Panc1 (cell line): ENCODE results near the gene COL4A1. TPM values are rescaled to one million over a fixed set of nuclear protein-coding genes. Genes with fewer than 3 reads are reported as not detected.

Experiments used
- ATAC-seq: fragments of 200-7000 bp; cut with Tn5 transposase; 2 replicates; pipeline ENCODE4 v1.9.1; 2020; ENCODE audit warnings: mild to moderate bottlenecking, moderate library complexity
- BruUV-seq: library from RNA; stranded (reverse); fragments of 400-500 nt; replicated peaks from 2 replicates; lab custom pipeline; 2021; lab: Mats Ljungman, UMichigan
- CTCF ChIA-PET: fragments of 300-600 bp; sonication (Branson Sonifier 250); formaldehyde crosslinking; loops from one replicate; lab custom pipeline; 2022; ENCODE audit warnings: antibody characterized with exemption; lab: Charles Lee
- POLR2A ChIA-PET: fragments of 300-600 bp; sonication (Branson Sonifier 250); formaldehyde crosslinking; loops from one replicate; lab custom pipeline; 2022; ENCODE audit warnings: antibody characterized with exemption; lab: Charles Lee
- DNase-seq: peaks from one replicate; pipeline ENCODE4 v3.0.0-alpha.2; 2010; ENCODE audit warnings: low read depth, low spot score
- H3K27ac ChIP-seq: 2 replicates; pipeline ENCODE4 v1.5.1; 2011; ENCODE audit warnings: mild to moderate bottlenecking, low read length, inconsistent platforms
- H3K27me3 ChIP-seq: fragments of 200-500 bp; sonication (Bioruptor generic); 2 replicates; pipeline ENCODE4 v1.6.0; 2014; ENCODE audit warnings: low read length, inconsistent platforms; ENCODE audit not compliant: control insufficient read depth, insufficient read depth
- H3K36me3 ChIP-seq: fragments of 200-500 bp; sonication (Bioruptor generic); 2 replicates; pipeline ENCODE4 v1.5.1; 2014; ENCODE audit warnings: inconsistent platforms, mild to moderate bottlenecking, low read length, moderate library complexity; ENCODE audit not compliant: control insufficient read depth, insufficient read depth
- H3K4me1 ChIP-seq: 2 replicates; pipeline ENCODE4 v1.5.1; 2011; ENCODE audit warnings: inconsistent platforms, mild to moderate bottlenecking, low read length, moderate library complexity; ENCODE audit not compliant: control insufficient read depth, insufficient read depth
- H3K4me3 ChIP-seq, 2 experiments: 2 replicates each; pipeline ENCODE4 v1.5.1; 2011 to 2012; ENCODE audit warnings: low read depth in 2 of 2, low read length in 2 of 2, mild to moderate bottlenecking in 2 of 2, inconsistent platforms in 1 of 2, moderate library complexity in 1 of 2
- H3K9me3 ChIP-seq: fragments of 200-500 bp; sonication (Bioruptor generic); 2 replicates; pipeline ENCODE4 v1.5.1; 2014; ENCODE audit warnings: low read depth, mild to moderate bottlenecking, inconsistent platforms, low read length, moderate library complexity; ENCODE audit not compliant: control insufficient read depth, insufficient read depth
- CTCF ChIP-seq: fragments of 450-650 bp; IDR thresholded peaks from 2 replicates; pipeline ENCODE4 v1.5.1; 2017; ENCODE audit warnings: mild to moderate bottlenecking
- POLR2AphosphoS5 ChIP-seq: IDR thresholded peaks from 2 replicates; pipeline ENCODE4 v1.6.1; 2012; ENCODE audit warnings: mild to moderate bottlenecking, low read depth, low read length, moderate library complexity
- REST ChIP-seq, 2 experiments: IDR thresholded peaks; 2 replicates each; pipeline ENCODE4 v1.6.1; 2011 to 2012; ENCODE audit warnings: low read depth in 2 of 2, control low read depth in 1 of 2, low read length in 1 of 2, mild to moderate bottlenecking in 1 of 2, moderate library complexity in 1 of 2; ENCODE audit not compliant: insufficient read depth in 1 of 2
- SIN3A ChIP-seq: IDR thresholded peaks from 2 replicates; pipeline ENCODE4 v1.6.1; 2012; ENCODE audit warnings: low read depth, mild to moderate bottlenecking, low read length, moderate library complexity, borderline replicate concordance; ENCODE audit not compliant: insufficient read depth
- TCF7L2 ChIP-seq: IDR thresholded peaks from 2 replicates; pipeline ENCODE4 v1.6.1; 2011; ENCODE audit warnings: mild to moderate bottlenecking, low read depth, low read length, inconsistent platforms
- in situ Hi-C: cut with HindIII; loops from 2 replicates; pipeline ENCODE4 v1.10.0; 2016; ENCODE audit warnings: low sequenced_read_pairs, low pct_unique_long_range_greater_than_20kb
- intact Hi-C: fragments of 100-400 bp; cut with micrococcal nuclease; formaldehyde crosslinking; loops from one replicate; pipeline ENCODE4 v1.10.0; 2022; ENCODE audit not compliant: unreplicated experiment
- total RNA-seq: library from RNA; stranded (reverse); gene quantifications from one replicate; pipeline ENCODE4 v1.2.1, GENCODE V29; 2021; ENCODE audit not compliant: unreplicated experiment

Gene COL4A1
- total RNA-seq, 1 experiment from 2014 or later: 1.1 TPM

- no TSS peak for BruUV-seq
- no peaks in the 10 kb centered on the region for H3K4me1 ChIP-seq
- H3K27me3 ChIP-seq: no peaks in the 10 kb centered on the region
- no peaks in the 10 kb centered on the region for H3K36me3 ChIP-seq
- POLR2A ChIA-PET: no interaction called here
- no peak for ATAC-seq
- DNase-seq: no peak
- H3K9me3 ChIP-seq: no peaks in the 10 kb centered on the region
- no peak overlapping the region for H3K4me3 ChIP-seq
- in situ Hi-C loops: no loop called here
- no peak overlapping the region for H3K27ac ChIP-seq
- intact Hi-C loops: no loop called here
- CTCF ChIA-PET: no interaction called here
- no peak for TF ChIP-seq POLR2AphosphoS5
- TF ChIP-seq CTCF: no peak
- TF ChIP-seq TCF7L2: no peak
- no peak for TF ChIP-seq REST (IDR thresholded peaks at IDR 0.05; ENCODE audit: insufficient read depth in 1 of 2, low read depth in 2 of 2, low read length in 1 of 2)
- no peak for TF ChIP-seq SIN3A
Observed at GRCh38 chr13:110324026-110324749, 17.2 kb upstream of the COL4A1 start.

GRCh38 chr13:110323172-110323891 lies 16.4 kb upstream of the COL4A1 start:
- H3K36me3 ChIP-seq: no peaks in the 10 kb centered on the region
- in situ Hi-C loops: no loop called here
- DNase-seq: no peak
- CTCF ChIA-PET: no interaction called here
- POLR2A ChIA-PET: no interaction called here
- H3K4me3 ChIP-seq: no peak overlapping the region
- no TSS peak for BruUV-seq
- H3K4me1 ChIP-seq: no peaks in the 10 kb centered on the region
- intact Hi-C loops: no loop called here
- no peaks in the 10 kb centered on the region for H3K9me3 ChIP-seq
- no peak overlapping the region for H3K27ac ChIP-seq
- no peak for TF ChIP-seq CTCF
- TF ChIP-seq SIN3A: no peak
- no peak for TF ChIP-seq TCF7L2
- TF ChIP-seq REST (IDR thresholded peaks at IDR 0.05; ENCODE audit: insufficient read depth in 1 of 2, low read depth in 2 of 2, low read length in 1 of 2): no peak
- TF ChIP-seq POLR2AphosphoS5: no peak
- H3K27me3 ChIP-seq: no peaks in the 10 kb centered on the region
- no peak for ATAC-seq
